ENCODE data around the gene GLRX.
"Not testable (repeated sequence)": the region's sequence is repeated elsewhere in the genome, so short reads cannot be mapped to it uniquely, and the experiment has no call there.

- TF ChIP-seq CTCF, POLR2A (IDR thresholded peaks at IDR 0.05): not testable (repeated sequence)
These were observed 46.8 kb upstream of the GLRX start for GRCh38 chr5:95869173-95869855.
